ENCODE results near the gene ZNF638. TPM values are rescaled to one million over a fixed set of nuclear protein-coding genes. Genes with fewer than 3 reads are reported as not detected.

Gene ZNF638
- total RNA-seq, 1 donor from 2014 or later: 211 TPM

GRCh38 chr2:71469403-71470398 is 138.1 kb downstream of the ZNF638 start:
- no peak for TF ChIP-seq CTCF (IDR thresholded peaks at IDR 0.05; ENCODE audit: partially characterized antibody, unreplicated experiment)

DNA sequence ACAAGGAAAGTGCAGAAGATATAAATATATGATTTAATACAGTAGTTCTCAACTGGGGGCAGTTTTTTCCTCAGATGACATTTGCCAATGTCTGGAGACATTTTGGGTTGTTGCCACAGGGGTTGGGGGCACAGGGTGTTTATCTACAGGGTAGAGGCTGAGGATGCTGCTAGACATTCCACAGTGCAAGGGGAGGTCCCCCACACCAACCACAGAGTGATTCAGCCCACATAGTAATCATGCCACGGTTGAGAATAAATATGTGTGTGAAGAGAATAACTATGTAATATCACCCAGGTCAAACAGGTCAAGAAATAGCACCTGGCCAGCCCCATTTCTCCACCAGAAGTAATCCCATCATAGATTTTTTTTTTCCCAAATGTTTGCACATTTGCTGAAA is 139.7 kb downstream of the ZNF638 start:
- H3K9me3 Mint-ChIP-seq (ENCODE audit: unreplicated experiment): peaks cover 2% of the 10 kb centered on the region
- H3K27me3 Mint-ChIP-seq (ENCODE audit: unreplicated experiment): peaks cover 8% of the 10 kb centered on the region
- peaks cover 15% of the 10 kb centered on the region for H3K4me1 Mint-ChIP-seq (ENCODE audit: low read depth, unreplicated experiment)
- no peak for TF ChIP-seq CTCF (IDR thresholded peaks at IDR 0.05; ENCODE audit: partially characterized antibody, unreplicated experiment)
- H3K36me3 Mint-ChIP-seq (ENCODE audit: unreplicated experiment): no peaks in the 10 kb centered on the region
- no peak overlapping the region for H3K27ac Mint-ChIP-seq (ENCODE audit: unreplicated experiment)
- no peak for DNase-seq
- no peak overlapping the region for H3K4me3 Mint-ChIP-seq (ENCODE audit: unreplicated experiment)

More at GRCh38 chr2:71469403-71470398, 138.1 kb downstream of the ZNF638 start:
- H3K4me1 Mint-ChIP-seq (ENCODE audit: low read depth, unreplicated experiment): peaks cover 15% of the 10 kb centered on the region
- H3K4me3 Mint-ChIP-seq (ENCODE audit: unreplicated experiment): no peak overlapping the region
- no peaks in the 10 kb centered on the region for H3K36me3 Mint-ChIP-seq (ENCODE audit: unreplicated experiment)
- DNase-seq: no peak
- peaks cover 8% of the 10 kb centered on the region for H3K27me3 Mint-ChIP-seq (ENCODE audit: unreplicated experiment)
- peaks cover 2% of the 10 kb centered on the region for H3K9me3 Mint-ChIP-seq (ENCODE audit: unreplicated experiment)
- H3K27ac Mint-ChIP-seq (ENCODE audit: unreplicated experiment): no peak overlapping the region

- no peak for TF ChIP-seq CTCF (IDR thresholded peaks at IDR 0.05; ENCODE audit: partially characterized antibody, unreplicated experiment)
- no peak for DNase-seq
- H3K4me3 Mint-ChIP-seq (ENCODE audit: unreplicated experiment): no peak overlapping the region
- H3K27ac Mint-ChIP-seq (ENCODE audit: unreplicated experiment): no peak overlapping the region
- H3K36me3 Mint-ChIP-seq (ENCODE audit: unreplicated experiment): no peaks in the 10 kb centered on the region
- peaks cover 2% of the 10 kb centered on the region for H3K9me3 Mint-ChIP-seq (ENCODE audit: unreplicated experiment)
- peaks cover 13% of the 10 kb centered on the region for H3K4me1 Mint-ChIP-seq (ENCODE audit: low read depth, unreplicated experiment)
- peaks cover 8% of the 10 kb centered on the region for H3K27me3 Mint-ChIP-seq (ENCODE audit: unreplicated experiment)
Observed at GRCh38 chr2:71472019-71472418, 140.4 kb downstream of the ZNF638 start.

DNA sequence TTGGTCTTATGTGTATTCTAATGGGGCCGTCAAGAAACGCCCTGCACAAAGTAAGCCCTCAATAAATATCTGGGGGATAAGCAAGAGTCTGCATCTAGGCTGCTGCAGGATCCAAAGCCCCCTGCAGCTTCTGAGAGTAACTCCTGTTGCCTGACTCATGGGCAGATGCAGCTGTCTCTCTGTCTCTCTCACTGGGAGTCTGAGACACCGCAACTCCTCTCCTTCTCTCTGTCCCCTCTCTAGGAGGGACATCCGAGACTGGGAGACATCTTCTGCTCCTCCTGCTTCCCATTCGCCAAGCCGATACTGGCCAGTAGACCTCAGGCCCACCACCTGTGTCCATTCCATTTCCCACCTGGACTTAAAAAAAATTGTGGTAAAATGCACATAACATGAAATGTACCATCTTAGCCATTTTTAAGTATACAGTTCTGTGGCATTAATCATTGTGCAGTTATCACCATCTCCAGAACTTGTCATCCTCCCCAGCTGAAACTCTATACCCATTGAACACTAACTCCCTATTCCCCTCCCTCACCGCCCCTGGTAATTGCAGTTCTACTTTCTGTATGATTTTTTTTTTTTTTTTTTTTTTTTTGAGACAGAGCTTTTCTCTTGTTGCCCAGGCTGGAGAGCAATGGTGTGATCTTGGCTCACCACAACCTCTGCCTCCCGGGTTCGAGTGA is 141.9 kb downstream of the ZNF638 start:
- no peak for DNase-seq
- Mint-ChIP-seq H3K27ac (ENCODE audit: unreplicated experiment) (no peak overlapping the region), H3K4me3 (ENCODE audit: unreplicated experiment) (no peak overlapping the region), H3K27me3 (ENCODE audit: unreplicated experiment) (peaks cover 8% of the 10 kb centered on the region), H3K4me1 (ENCODE audit: low read depth, unreplicated experiment) (peaks cover 3% of the 10 kb centered on the region), H3K36me3 (ENCODE audit: unreplicated experiment) (no peaks in the 10 kb centered on the region), H3K9me3 (ENCODE audit: unreplicated experiment) (peaks cover 2% of the 10 kb centered on the region)
- TF ChIP-seq CTCF (IDR thresholded peaks at IDR 0.05; ENCODE audit: partially characterized antibody, unreplicated experiment): no peak

Measured in glutamatergic neuron (in vitro differentiated cells).